ENCODE results near the gene CEL.
"Not testable (repeated sequence)": the region's sequence is repeated elsewhere in the genome, so short reads cannot be mapped to it uniquely, and the experiment has no call there.

The CEL gene

DNA sequence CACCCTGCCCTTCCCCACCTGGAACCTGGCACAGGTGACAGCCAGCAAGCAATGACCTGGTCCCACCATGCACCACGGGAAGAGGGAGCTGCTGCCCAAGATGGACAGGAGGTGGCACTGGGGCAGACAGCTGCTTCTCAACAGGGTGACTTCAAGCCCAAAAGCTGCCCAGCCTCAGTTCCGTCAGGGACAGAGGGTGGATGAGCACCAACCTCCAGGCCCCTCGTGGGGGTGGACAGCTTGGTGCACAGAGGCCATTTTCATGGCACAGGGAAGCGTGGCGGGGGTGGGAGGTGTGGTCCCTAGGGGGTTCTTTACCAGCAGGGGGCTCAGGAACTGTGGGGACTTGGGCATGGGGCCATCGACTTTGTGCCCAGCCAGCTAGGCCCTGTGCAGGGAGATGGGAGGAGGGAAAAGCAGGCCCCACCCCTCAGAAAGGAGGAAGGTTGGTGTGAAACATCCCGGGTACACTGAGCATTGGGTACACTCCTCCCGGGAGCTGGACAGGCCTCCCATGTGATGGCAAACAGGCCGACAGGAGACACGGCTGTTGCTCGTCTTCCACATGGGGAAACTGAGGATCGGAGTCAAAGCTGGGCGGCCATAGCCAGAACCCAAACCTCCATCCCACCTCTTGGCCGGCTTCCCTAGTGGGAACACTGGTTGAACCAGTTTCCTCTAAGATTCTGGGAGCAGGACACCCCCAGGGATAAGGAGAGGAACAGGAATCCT lies 1.9 kb downstream of the CEL start:
- no peak for DNase-seq (ENCODE audit: extremely low spot score)
- POLR2A ChIA-PET, result no interaction called here
- TF ChIP-seq TARDBP (IDR thresholded peaks at IDR 0.05) (no peak), NFRKB (IDR thresholded peaks at IDR 0.05) (no peak), CTBP1 (IDR thresholded peaks at IDR 0.05; ENCODE audit: borderline replicate concordance) (no peak), L3MBTL2 (conservative IDR thresholded peaks at IDR 0.05) (no peak), BHLHE40 (IDR thresholded peaks at IDR 0.05; ENCODE audit: borderline replicate concordance) (no peak), FOXM1 (IDR thresholded peaks at IDR 0.05; ENCODE audit: borderline replicate concordance) (no peak)
- CTCF ChIA-PET, result no interaction called here

DNA sequence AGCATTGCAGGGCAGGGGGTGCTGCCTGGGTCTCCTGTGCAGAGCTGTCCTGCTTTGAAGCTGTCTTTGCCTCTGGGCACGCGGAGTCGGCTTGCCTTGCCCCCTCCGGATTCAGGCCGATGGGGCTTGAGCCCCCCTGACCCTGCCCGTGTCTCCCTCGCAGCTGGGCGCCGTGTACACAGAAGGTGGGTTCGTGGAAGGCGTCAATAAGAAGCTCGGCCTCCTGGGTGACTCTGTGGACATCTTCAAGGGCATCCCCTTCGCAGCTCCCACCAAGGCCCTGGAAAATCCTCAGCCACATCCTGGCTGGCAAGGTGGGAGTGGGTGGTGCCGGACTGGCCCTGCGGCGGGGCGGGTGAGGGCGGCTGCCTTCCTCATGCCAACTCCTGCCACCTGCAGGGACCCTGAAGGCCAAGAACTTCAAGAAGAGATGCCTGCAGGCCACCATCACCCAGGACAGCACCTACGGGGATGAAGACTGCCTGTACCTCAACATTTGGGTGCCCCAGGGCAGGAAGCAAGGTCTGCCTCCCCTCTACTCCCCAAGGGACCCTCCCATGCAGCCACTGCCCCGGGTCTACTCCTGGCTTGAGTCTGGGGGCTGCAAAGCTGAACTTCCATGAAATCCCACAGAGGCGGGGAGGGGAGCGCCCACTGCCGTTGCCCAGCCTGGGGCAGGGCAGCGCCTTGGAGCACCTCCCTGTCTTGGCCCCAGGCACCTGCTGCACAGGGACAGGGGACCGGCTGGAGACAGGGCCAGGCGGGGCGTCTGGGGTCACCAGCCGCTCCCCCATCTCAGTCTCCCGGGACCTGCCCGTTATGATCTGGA lies 2.7 kb downstream of the CEL start:
- ChIA-PET POLR2A (no interaction called here), CTCF (no interaction called here)
- DNase-seq (ENCODE audit: extremely low spot score), result no peak
- TF ChIP-seq ZNF384 (IDR thresholded peaks at IDR 0.05), result no peak
- TF ChIP-seq HDGF (IDR thresholded peaks at IDR 0.05; ENCODE audit: borderline replicate concordance), result no peak
- TF ChIP-seq SP1 (IDR thresholded peaks at IDR 0.05), result no peak
- no peak for TF ChIP-seq BHLHE40 (IDR thresholded peaks at IDR 0.05; ENCODE audit: borderline replicate concordance)
- TF ChIP-seq CTBP1 (IDR thresholded peaks at IDR 0.05; ENCODE audit: borderline replicate concordance), result no peak
- TF ChIP-seq ARNT (IDR thresholded peaks at IDR 0.05), result no peak

GRCh38 chr9:133065070-133065388 lies 3.2 kb downstream of the CEL start:
- TF ChIP-seq SUZ12 (IDR thresholded peaks at IDR 0.05) (no peak), L3MBTL2 (conservative IDR thresholded peaks at IDR 0.05) (no peak), SP1 (IDR thresholded peaks at IDR 0.05) (no peak)
- DNase-seq (ENCODE audit: extremely low spot score), result no peak
- CTCF ChIA-PET, result interaction anchor here (1.2 kb wide), 1 partner anchor 12 kb away, joined by 4 read pairs; no protein-coding TSS in a partner anchor
- POLR2A ChIA-PET, result no interaction called here

- CTCF ChIA-PET, result interaction anchor here (1.2 kb wide), 1 partner anchor 10 kb away, joined by 4 read pairs; no protein-coding TSS in a partner anchor
- POLR2A ChIA-PET, result no interaction called here
- no peak for DNase-seq (ENCODE audit: extremely low spot score)
- TF ChIP-seq TARDBP (IDR thresholded peaks at IDR 0.05), result no peak
- no peak for TF ChIP-seq FOXK2 (IDR thresholded peaks at IDR 0.05)
- no peak for TF ChIP-seq ZNF384 (IDR thresholded peaks at IDR 0.05)
- no peak for TF ChIP-seq SUZ12 (IDR thresholded peaks at IDR 0.05)
- TF ChIP-seq CTBP1 (IDR thresholded peaks at IDR 0.05; ENCODE audit: borderline replicate concordance), result no peak
- no peak for TF ChIP-seq ELF4 (IDR thresholded peaks at IDR 0.05)
- no peak for TF ChIP-seq FOXA1 (IDR thresholded peaks at IDR 0.05)
- TF ChIP-seq HDGF (IDR thresholded peaks at IDR 0.05; ENCODE audit: borderline replicate concordance), result no peak
- no peak for TF ChIP-seq PKNOX1 (IDR thresholded peaks at IDR 0.05)
- no peak for TF ChIP-seq SP1 (IDR thresholded peaks at IDR 0.05)
- TF ChIP-seq LEF1 (IDR thresholded peaks at IDR 0.05; ENCODE audit: borderline replicate concordance), result no peak
- TF ChIP-seq FOXM1 (IDR thresholded peaks at IDR 0.05; ENCODE audit: borderline replicate concordance), result no peak
- TF ChIP-seq ARNT (IDR thresholded peaks at IDR 0.05), result no peak
Observed at GRCh38 chr9:133066181-133066983, 4.6 kb downstream of the CEL start.

DNA sequence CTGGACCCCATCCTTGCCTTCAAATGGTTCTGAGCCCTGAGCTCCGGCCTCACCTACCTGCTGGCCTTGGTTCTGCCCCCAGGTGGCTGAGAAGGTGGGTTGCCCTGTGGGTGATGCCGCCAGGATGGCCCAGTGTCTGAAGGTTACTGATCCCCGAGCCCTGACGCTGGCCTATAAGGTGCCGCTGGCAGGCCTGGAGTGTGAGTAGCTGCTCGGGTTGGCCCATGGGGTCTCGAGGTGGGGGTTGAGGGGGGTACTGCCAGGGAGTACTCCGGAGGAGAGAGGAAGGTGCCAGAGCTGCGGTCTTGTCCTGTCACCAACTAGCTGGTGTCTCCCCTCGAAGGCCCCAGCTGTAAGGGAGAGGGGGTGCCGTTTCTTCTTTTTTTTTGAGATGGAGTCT lies 5.2 kb downstream of the CEL start:
- DNase-seq (ENCODE audit: extremely low spot score), result no peak
- ChIA-PET POLR2A (no interaction called here), CTCF (no interaction called here)
- TF ChIP-seq SUZ12 (IDR thresholded peaks at IDR 0.05) (no peak), TARDBP (IDR thresholded peaks at IDR 0.05) (no peak), ELF4 (IDR thresholded peaks at IDR 0.05) (no peak), PKNOX1 (IDR thresholded peaks at IDR 0.05) (no peak), CTBP1 (IDR thresholded peaks at IDR 0.05; ENCODE audit: borderline replicate concordance) (no peak), ARNT (IDR thresholded peaks at IDR 0.05) (no peak), FOXK2 (IDR thresholded peaks at IDR 0.05) (no peak), SP1 (IDR thresholded peaks at IDR 0.05) (no peak), NFRKB (IDR thresholded peaks at IDR 0.05) (no peak), BHLHE40 (IDR thresholded peaks at IDR 0.05; ENCODE audit: borderline replicate concordance) (no peak), HDGF (IDR thresholded peaks at IDR 0.05; ENCODE audit: borderline replicate concordance) (no peak), FOXA1 (IDR thresholded peaks at IDR 0.05) (no peak), LEF1 (IDR thresholded peaks at IDR 0.05; ENCODE audit: borderline replicate concordance) (no peak), L3MBTL2 (conservative IDR thresholded peaks at IDR 0.05) (no peak), ZNF384 (IDR thresholded peaks at IDR 0.05) (no peak), FOXM1 (IDR thresholded peaks at IDR 0.05; ENCODE audit: borderline replicate concordance) (no peak)

- ChIA-PET CTCF (no interaction called here), POLR2A (interaction anchor here (0.6 kb wide), 1 partner anchor 11 kb away, joined by 3 read pairs; no protein-coding TSS in a partner anchor)
- DNase-seq (ENCODE audit: extremely low spot score), result no peak
- TF ChIP-seq CTBP1 (IDR thresholded peaks at IDR 0.05; ENCODE audit: borderline replicate concordance), result no peak
Observed at GRCh38 chr9:133067813-133068212, 6.0 kb downstream of the CEL start.

GRCh38 chr9:133068431-133068830 lies 6.7 kb downstream of the CEL start:
- CTCF ChIA-PET, result not testable (repeated sequence)

DNA sequence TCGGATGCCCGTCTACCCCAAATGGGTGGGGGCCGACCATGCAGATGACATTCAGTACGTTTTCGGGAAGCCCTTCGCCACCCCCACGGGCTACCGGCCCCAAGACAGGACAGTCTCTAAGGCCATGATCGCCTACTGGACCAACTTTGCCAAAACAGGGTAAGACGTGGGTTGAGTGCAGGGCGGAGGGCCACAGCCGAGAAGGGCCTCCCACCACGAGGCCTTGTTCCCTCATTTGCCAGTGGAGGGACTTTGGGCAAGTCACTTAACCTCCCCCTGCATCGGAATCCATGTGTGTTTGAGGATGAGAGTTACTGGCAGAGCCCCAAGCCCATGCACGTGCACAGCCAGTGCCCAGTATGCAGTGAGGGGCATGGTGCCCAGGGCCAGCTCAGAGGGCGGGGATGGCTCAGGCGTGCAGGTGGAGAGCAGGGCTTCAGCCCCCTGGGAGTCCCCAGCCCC lies 8.8 kb downstream of the CEL start:
- DNase-seq (ENCODE audit: extremely low spot score); POLR2A ChIA-PET; CTCF ChIA-PET: not testable (repeated sequence)

More at GRCh38 chr9:133068431-133068830, 6.7 kb downstream of the CEL start:
- not testable (repeated sequence) for DNase-seq (ENCODE audit: extremely low spot score)
- POLR2A ChIA-PET, result interaction anchor here (0.6 kb wide), 1 partner anchor 12 kb away, joined by 3 read pairs; no protein-coding TSS in a partner anchor

DNA sequence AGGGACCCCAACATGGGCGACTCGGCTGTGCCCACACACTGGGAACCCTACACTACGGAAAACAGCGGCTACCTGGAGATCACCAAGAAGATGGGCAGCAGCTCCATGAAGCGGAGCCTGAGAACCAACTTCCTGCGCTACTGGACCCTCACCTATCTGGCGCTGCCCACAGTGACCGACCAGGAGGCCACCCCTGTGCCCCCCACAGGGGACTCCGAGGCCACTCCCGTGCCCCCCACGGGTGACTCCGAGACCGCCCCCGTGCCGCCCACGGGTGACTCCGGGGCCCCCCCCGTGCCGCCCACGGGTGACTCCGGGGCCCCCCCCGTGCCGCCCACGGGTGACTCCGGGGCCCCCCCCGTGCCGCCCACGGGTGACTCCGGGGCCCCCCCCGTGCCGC lies 9.2 kb downstream of the CEL start:
- CTCF ChIA-PET; POLR2A ChIA-PET; DNase-seq (ENCODE audit: extremely low spot score): not testable (repeated sequence)
